Ishikawa (cell line): ENCODE measurements around the gene FIGN.

ENCODE experiments used
- CEBPB ChIP-seq: IDR thresholded peaks from 2 replicates; pipeline ENCODE4 v1.6.1; 2012
- CREB1 ChIP-seq: IDR thresholded peaks from 2 replicates; pipeline ENCODE4 v1.6.1; 2012; ENCODE audit warnings: low read depth
- EGR1 ChIP-seq: IDR thresholded peaks from 2 replicates; pipeline ENCODE4 v1.6.1; 2012
- EP300 ChIP-seq: IDR thresholded peaks from 2 replicates; pipeline ENCODE4 v1.6.1; 2012; ENCODE audit warnings: borderline replicate concordance
- FOXM1 ChIP-seq: IDR thresholded peaks from 2 replicates; pipeline ENCODE4 v1.6.1; 2012; ENCODE audit warnings: low read depth, borderline replicate concordance
- MAX ChIP-seq: IDR thresholded peaks from 2 replicates; pipeline ENCODE4 v1.6.1; 2012
- NFIC ChIP-seq: IDR thresholded peaks from 2 replicates; pipeline ENCODE4 v1.6.1; 2012
- RAD21 ChIP-seq: IDR thresholded peaks from 2 replicates; pipeline ENCODE4 v1.6.1; 2012; ENCODE audit warnings: low read depth
- REST ChIP-seq: IDR thresholded peaks from 2 replicates; pipeline ENCODE4 v1.6.1; 2012; ENCODE audit warnings: low read depth, mild to moderate bottlenecking
- TAF1 ChIP-seq: IDR thresholded peaks from 2 replicates; pipeline ENCODE4 v1.6.1; 2012; ENCODE audit warnings: low read depth, mild to moderate bottlenecking
- TCF12 ChIP-seq: IDR thresholded peaks from 2 replicates; pipeline ENCODE4 v1.6.1; 2012; ENCODE audit warnings: low read depth
- TEAD4 ChIP-seq: IDR thresholded peaks from 2 replicates; pipeline ENCODE4 v1.6.1; 2012
- YY1 ChIP-seq: IDR thresholded peaks from 2 replicates; pipeline ENCODE4 v1.6.1; 2012; ENCODE audit warnings: low read depth
- ZBTB7A ChIP-seq: IDR thresholded peaks from 2 replicates; pipeline ENCODE4 v1.6.1; 2012; ENCODE audit warnings: low read depth
- TF ChIP-seq, protein P1 (sequence below): IDR thresholded peaks from 2 replicates; pipeline ENCODE4 v1.6.1; 2012

The FIGN gene

GRCh38 chr2:163697429-163697828 lies 38.4 kb downstream of the FIGN start:
- TF ChIP-seq TAF1: no peak
- no peak for TF ChIP-seq TCF12
- no peak for TF ChIP-seq MAX
- TF ChIP-seq ZBTB7A: no peak
- TF ChIP-seq, protein P1, sequence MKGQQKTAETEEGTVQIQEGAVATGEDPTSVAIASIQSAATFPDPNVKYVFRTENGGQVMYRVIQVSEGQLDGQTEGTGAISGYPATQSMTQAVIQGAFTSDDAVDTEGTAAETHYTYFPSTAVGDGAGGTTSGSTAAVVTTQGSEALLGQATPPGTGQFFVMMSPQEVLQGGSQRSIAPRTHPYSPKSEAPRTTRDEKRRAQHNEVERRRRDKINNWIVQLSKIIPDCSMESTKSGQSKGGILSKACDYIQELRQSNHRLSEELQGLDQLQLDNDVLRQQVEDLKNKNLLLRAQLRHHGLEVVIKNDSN: no peak
- TF ChIP-seq FOXM1: no peak
- no peak for TF ChIP-seq CEBPB
- no peak for TF ChIP-seq NFIC
- TF ChIP-seq REST: no peak
- no peak for TF ChIP-seq RAD21
- TF ChIP-seq YY1: no peak
- no peak for TF ChIP-seq CREB1
- no peak for TF ChIP-seq TEAD4

- TF ChIP-seq NFIC (no peak), RAD21 (no peak), EGR1 (no peak), CREB1 (no peak), CEBPB (no peak), YY1 (no peak), MAX (no peak), ZBTB7A (no peak), TEAD4 (no peak)
- TF ChIP-seq, protein P1: no peak
Observed at GRCh38 chr2:163693484-163693883, 42.3 kb downstream of the FIGN start.

- no peak for TF ChIP-seq CEBPB
- no peak for TF ChIP-seq CREB1
- TF ChIP-seq, protein P1: no peak
- TF ChIP-seq TAF1: no peak
- TF ChIP-seq FOXM1: no peak
- TF ChIP-seq EGR1: no peak
- TF ChIP-seq ZBTB7A: no peak
- TF ChIP-seq MAX: no peak
- TF ChIP-seq NFIC: no peak
- no peak for TF ChIP-seq TCF12
- TF ChIP-seq RAD21: no peak
- no peak for TF ChIP-seq TEAD4
- TF ChIP-seq EP300: no peak
- no peak for TF ChIP-seq REST
- no peak for TF ChIP-seq YY1
Observed at GRCh38 chr2:163692611-163693482, 43.0 kb downstream of the FIGN start.

DNA sequence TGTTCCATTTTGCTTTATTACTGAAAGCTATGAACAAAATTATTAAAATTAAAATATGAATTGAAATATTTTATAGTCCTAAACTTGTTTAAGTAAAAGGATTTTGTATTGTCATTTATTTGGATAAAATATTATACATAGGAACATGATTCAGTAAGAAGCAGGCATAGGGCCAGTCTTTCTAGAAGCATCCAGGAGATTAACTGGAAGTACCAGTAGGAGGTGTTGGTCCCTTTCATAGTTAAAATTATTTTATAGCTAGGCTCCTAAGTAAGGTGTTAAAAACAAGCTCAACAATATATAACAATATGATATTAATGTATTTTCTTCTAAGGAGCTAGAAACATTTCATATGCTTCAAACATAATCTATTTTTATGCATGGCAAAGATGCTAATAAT lies 43.7 kb downstream of the FIGN start:
- TF ChIP-seq, protein P1: no peak
- TF ChIP-seq ZBTB7A (no peak), YY1 (no peak), TEAD4 (no peak), REST (no peak), TAF1 (no peak), TCF12 (no peak), CEBPB (no peak), RAD21 (no peak), NFIC (no peak), CREB1 (no peak), EP300 (no peak), EGR1 (no peak), MAX (no peak), FOXM1 (no peak)
